DND-41 (cell line): ENCODE data around the gene BRSK2.
"Not testable (repeated sequence)": the region's sequence is repeated elsewhere in the genome, so short reads cannot be mapped to it uniquely, and the experiment has no call there.

ENCODE experiments used
- ATAC-seq: fragments of 200-7000 bp; cut with Tn5 transposase; 3 replicates; pipeline ENCODE4 v1.9.1; 2021; ENCODE audit warnings: low read depth; ENCODE audit not compliant: insufficient read depth
- DNase-seq: peaks from one replicate; pipeline ENCODE4 v3.0.0-alpha.2; 2020
- H2AFZ ChIP-seq: 2 replicates; pipeline ENCODE4 v1.6.0; 2012; ENCODE audit warnings: low read depth, low read length
- H3K27ac ChIP-seq: 2 replicates; pipeline ENCODE4 v1.5.1; 2012; ENCODE audit warnings: low read length, inconsistent platforms
- H3K27me3 ChIP-seq: fragments of 200-600 bp; sonication (generic); 2 replicates; pipeline ENCODE4 v1.6.0; 2012; ENCODE audit warnings: low read length, mild to moderate bottlenecking, inconsistent platforms; ENCODE audit not compliant: insufficient read depth, poor library complexity
- H3K36me3 ChIP-seq: 2 replicates; pipeline ENCODE4 v1.5.1; 2012; ENCODE audit warnings: low read length, inconsistent platforms; ENCODE audit not compliant: insufficient read depth
- H3K4me1 ChIP-seq: 2 replicates; pipeline ENCODE4 v1.5.1; 2012; ENCODE audit warnings: mild to moderate bottlenecking, low read length; ENCODE audit not compliant: insufficient read depth
- H3K4me2 ChIP-seq: 2 replicates; pipeline ENCODE4 v1.6.0; 2012; ENCODE audit warnings: mild to moderate bottlenecking, moderate library complexity, low read length, inconsistent platforms; ENCODE audit not compliant: insufficient read depth
- H3K4me3 ChIP-seq, 2 experiments: fragments of 200-600 bp in 1 of 2; shearing (Covaris generic) in 1 of 2; 2 replicates each; pipeline ENCODE4 v1.5.1; 2012 to 2016; ENCODE audit warnings: inconsistent platforms in 2 of 2, low read length in 2 of 2, mild to moderate bottlenecking in 2 of 2, low read depth in 1 of 2, moderate library complexity in 1 of 2
- H3K79me2 ChIP-seq: 2 replicates; pipeline ENCODE4 v1.6.0; 2012; ENCODE audit warnings: low read length, inconsistent platforms; ENCODE audit not compliant: insufficient read depth
- H3K9ac ChIP-seq: 2 replicates; pipeline ENCODE4 v1.6.0; 2012; ENCODE audit warnings: low read depth, mild to moderate bottlenecking, inconsistent platforms, low read length, moderate library complexity
- H3K9me3 ChIP-seq: 2 replicates; pipeline ENCODE4 v1.5.1; 2012; ENCODE audit warnings: low read length, moderate library complexity, mild to moderate bottlenecking, inconsistent platforms; ENCODE audit not compliant: insufficient read depth, severe bottlenecking
- H4K20me1 ChIP-seq: 2 replicates; pipeline ENCODE4 v1.6.0; 2012; ENCODE audit warnings: low read length; ENCODE audit not compliant: insufficient read depth
- CTCF ChIP-seq: IDR thresholded peaks from 2 replicates; pipeline ENCODE4 v1.5.1; 2012; ENCODE audit warnings: borderline replicate concordance, low read length, moderate library complexity, mild to moderate bottlenecking; ENCODE audit not compliant: poor library complexity, severe bottlenecking; ENCODE audit errors: extremely low read depth
- EZH2 ChIP-seq: IDR thresholded peaks from 3 replicates; pipeline ENCODE4 v1.6.1; 2012; ENCODE audit warnings: borderline replicate concordance, low read depth, mild to moderate bottlenecking, moderate library complexity, low read length, inconsistent platforms; ENCODE audit not compliant: severe bottlenecking

The BRSK2 gene

DNA sequence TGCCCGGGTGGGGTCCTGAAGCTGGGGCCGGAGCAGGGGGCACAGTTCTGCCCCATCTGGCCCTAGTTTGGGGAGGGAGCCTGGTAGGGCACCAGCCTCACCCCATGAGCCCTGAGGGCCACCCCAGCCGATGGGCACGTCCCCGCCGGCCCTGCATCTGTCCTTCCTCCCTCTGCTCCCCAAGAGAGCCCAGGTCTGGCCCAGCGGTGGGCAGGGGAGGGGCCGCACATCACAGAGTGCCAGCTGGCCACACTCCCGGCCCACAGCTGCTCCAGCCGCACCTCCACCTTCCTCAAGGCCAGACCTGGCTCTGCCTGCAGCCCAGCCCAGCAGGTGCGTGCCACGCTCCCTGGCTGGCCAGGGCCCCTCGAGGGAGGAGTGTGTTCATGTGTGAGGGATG is 21.6 kb downstream of the BRSK2 start:
- H4K20me1 ChIP-seq, result no peaks in the 10 kb centered on the region
- H2AFZ ChIP-seq, result no peak overlapping the region
- H3K4me1 ChIP-seq, result no peaks in the 10 kb centered on the region
- H3K27me3 ChIP-seq, result no peaks in the 10 kb centered on the region
- no peak overlapping the region for H3K4me2 ChIP-seq
- H3K27ac ChIP-seq, result no peak overlapping the region
- no peak overlapping the region for H3K4me3 ChIP-seq
- no peaks in the 10 kb centered on the region for H3K79me2 ChIP-seq
- TF ChIP-seq CTCF (no peak), EZH2 (no peak)
- DNase-seq (no peak), ATAC-seq (no peak)
- H3K9me3 ChIP-seq, result peaks cover 25% of the 10 kb centered on the region
- no peaks in the 10 kb centered on the region for H3K36me3 ChIP-seq
- no peak overlapping the region for H3K9ac ChIP-seq

DNA sequence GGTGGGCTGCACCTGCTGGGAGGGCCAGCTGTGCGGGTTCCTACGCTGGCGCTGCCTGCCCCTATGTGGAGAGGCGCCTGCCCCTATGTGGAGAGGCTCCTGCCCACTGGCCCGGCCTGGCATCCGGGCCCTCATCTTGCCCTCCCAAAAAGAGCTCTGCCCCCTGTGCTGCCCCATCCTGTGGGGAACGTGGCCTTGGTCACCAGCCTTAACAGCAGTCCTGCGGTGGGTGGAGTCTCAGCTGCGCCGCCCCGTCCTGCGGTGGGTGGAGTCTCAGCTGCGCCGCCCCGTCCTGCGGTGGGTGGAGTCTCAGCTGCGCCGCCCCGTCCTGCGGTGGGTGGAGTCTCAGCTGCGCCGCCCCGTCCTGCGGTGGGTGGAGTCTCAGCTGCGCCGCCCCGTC is 22.0 kb downstream of the BRSK2 start:
- H3K9me3 ChIP-seq, result peaks cover 29% of the 10 kb centered on the region
- DNase-seq, H3K27me3 ChIP-seq, H3K9ac ChIP-seq, H3K79me2 ChIP-seq, ATAC-seq, H3K27ac ChIP-seq, H3K4me3 ChIP-seq, H3K36me3 ChIP-seq, H4K20me1 ChIP-seq, H2AFZ ChIP-seq, H3K4me2 ChIP-seq, H3K4me1 ChIP-seq: not testable (repeated sequence)

DNA sequence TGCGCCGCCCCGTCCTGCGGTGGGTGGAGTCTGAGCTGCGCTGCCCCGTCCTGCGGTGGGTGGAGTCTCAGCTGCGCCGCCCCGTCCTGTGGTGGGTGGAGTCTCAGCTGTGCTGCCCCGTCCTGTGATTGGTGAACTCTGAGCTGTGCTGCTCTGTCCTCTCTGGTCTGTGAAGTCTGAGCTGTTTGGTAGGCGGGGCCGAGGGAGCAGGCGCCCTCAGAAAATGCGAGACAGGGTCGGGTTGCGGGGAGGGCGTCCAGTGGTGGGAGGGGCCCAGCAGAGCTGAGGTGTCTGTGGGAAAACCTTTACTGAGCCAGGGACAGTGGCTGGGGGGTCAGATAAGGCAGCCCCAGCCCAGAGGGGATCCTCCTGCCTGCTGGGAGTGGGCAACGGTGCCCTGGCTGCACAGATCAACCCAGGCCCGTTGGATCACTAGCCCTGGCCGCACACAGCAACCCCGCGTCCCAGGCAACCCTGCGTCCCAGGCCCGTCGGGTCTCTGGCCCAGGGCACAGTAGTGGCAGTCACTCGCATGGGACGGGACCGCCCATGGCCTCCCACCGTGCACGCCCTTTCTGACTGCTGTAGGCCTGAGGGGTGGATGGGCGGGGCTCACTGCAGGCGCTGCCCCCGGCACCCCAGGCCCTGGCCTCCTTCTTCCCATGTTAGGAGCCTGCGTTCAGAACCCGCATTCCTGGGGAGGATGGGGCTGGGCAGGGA is 22.8 kb downstream of the BRSK2 start:
- Histone ChIP-seq H3K27me3 (no peaks in the 10 kb centered on the region), H3K79me2 (no peaks in the 10 kb centered on the region), H4K20me1 (no peaks in the 10 kb centered on the region), H3K36me3 (no peaks in the 10 kb centered on the region), H3K9ac (no peak overlapping the region), H3K9me3 (peaks cover 36% of the 10 kb centered on the region), H3K4me3 (no peak overlapping the region), H3K27ac (no peak overlapping the region), H3K4me2 (no peak overlapping the region), H2AFZ (no peak overlapping the region), H3K4me1 (no peaks in the 10 kb centered on the region)
- no peak for ATAC-seq
- no peak for DNase-seq
- TF ChIP-seq CTCF, result no peak
- TF ChIP-seq EZH2, result no peak

GRCh38 chr11:1414650-1415049 is 24.9 kb downstream of the BRSK2 start:
- Histone ChIP-seq H3K9ac (no peak overlapping the region), H3K27ac (no peak overlapping the region), H3K27me3 (no peaks in the 10 kb centered on the region), H3K4me2 (no peak overlapping the region), H3K79me2 (no peaks in the 10 kb centered on the region), H3K36me3 (no peaks in the 10 kb centered on the region), H4K20me1 (no peaks in the 10 kb centered on the region), H2AFZ (no peak overlapping the region), H3K9me3 (peaks cover 54% of the 10 kb centered on the region), H3K4me3 (no peak overlapping the region), H3K4me1 (no peaks in the 10 kb centered on the region)
- DNase-seq, result no peak
- TF ChIP-seq CTCF (no peak), EZH2 (no peak)
- no peak for ATAC-seq
